Chondrocyte (in vitro differentiated cells): ENCODE data around the gene HTR6. TPM values are rescaled to one million over a fixed set of nuclear protein-coding genes. Genes with fewer than 3 reads are reported as not detected.

Experiments used
- DNase-seq: peaks from one replicate; pipeline ENCODE4 v3.0.0; 2021; ENCODE audit warnings: mixed read lengths, low spot score
- H3K27ac Mint-ChIP-seq: one replicate; pipeline ENCODE4 v1.8.0; 2021; ENCODE audit warnings: mild to moderate bottlenecking, moderate library complexity, mixed read lengths; ENCODE audit not compliant: unreplicated experiment
- H3K27me3 Mint-ChIP-seq: 2 replicates; pipeline ENCODE4 v1.8.0; 2021; ENCODE audit warnings: low read depth, mixed read lengths
- H3K36me3 Mint-ChIP-seq: 2 replicates; pipeline ENCODE4 v1.8.0; 2021; ENCODE audit warnings: low read depth, mixed read lengths
- H3K4me1 Mint-ChIP-seq: 2 replicates; pipeline ENCODE4 v1.8.0; 2021; ENCODE audit warnings: low read depth, mild to moderate bottlenecking, mixed read lengths
- H3K4me3 Mint-ChIP-seq: one replicate; pipeline ENCODE4 v1.8.0; 2021; ENCODE audit warnings: mild to moderate bottlenecking, moderate library complexity, mixed read lengths; ENCODE audit not compliant: unreplicated experiment
- H3K9me3 Mint-ChIP-seq: 2 replicates; pipeline ENCODE4 v1.8.0; 2021; ENCODE audit warnings: low read depth, mixed read lengths
- total RNA-seq: library from RNA; stranded (reverse); gene quantifications from 3 replicates; pipeline ENCODE4 v1.2.1, GENCODE V29; 2021
- TF ChIP-seq, protein P1 (sequence below): fragments of 200-600 bp; sonication (generic); IDR thresholded peaks from 2 replicates; pipeline ENCODE4 v1.5.0; 2021; ENCODE audit warnings: antibody characterized with exemption, mild to moderate bottlenecking, moderate library complexity

Gene HTR6
- total RNA-seq, 1 donor from 2014 or later: not detected

DNA sequence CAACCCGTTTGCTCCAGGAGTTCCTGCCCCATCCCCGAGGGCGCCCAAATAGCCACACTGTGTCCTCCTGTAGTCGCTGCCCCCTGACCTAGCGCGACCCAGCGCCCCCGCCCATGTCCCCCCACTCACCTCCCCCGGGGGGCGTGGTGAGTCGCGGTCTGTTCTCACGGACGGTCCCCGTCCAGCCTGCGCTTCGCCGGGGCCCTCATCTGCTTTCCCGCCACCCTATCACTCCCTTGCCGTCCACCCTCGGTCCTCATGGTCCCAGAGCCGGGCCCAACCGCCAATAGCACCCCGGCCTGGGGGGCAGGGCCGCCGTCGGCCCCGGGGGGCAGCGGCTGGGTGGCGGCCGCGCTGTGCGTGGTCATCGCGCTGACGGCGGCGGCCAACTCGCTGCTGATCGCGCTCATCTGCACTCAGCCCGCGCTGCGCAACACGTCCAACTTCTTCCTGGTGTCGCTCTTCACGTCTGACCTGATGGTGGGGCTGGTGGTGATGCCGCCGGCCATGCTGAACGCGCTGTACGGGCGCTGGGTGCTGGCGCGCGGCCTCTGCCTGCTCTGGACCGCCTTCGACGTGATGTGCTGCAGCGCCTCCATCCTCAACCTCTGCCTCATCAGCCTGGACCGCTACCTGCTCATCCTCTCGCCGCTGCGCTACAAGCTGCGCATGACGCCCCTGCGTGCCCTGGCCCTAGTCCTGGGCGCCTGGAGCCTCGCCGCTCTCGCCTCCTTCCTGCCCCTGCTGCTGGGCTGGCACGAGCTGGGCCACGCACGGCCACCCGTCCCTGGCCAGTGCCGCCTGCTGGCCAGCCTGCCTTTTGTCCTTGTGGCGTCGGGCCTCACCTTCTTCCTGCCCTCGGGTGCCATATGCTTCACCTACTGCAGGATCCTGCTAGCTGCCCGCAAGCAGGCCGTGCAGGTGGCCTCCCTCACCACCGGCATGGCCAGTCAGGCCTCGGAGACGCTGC lies 1.1 kb downstream of the HTR6 start:
- H3K9me3 Mint-ChIP-seq: no peaks in the 10 kb centered on the region
- peaks cover 6% of the 10 kb centered on the region for H3K4me1 Mint-ChIP-seq
- H3K36me3 Mint-ChIP-seq: no peaks in the 10 kb centered on the region
- H3K27me3 Mint-ChIP-seq: peaks cover 49% of the 10 kb centered on the region
- DNase-seq: no peak
- H3K4me3 Mint-ChIP-seq: peak overlapping the region; percentile 55
- TF ChIP-seq, protein P1, sequence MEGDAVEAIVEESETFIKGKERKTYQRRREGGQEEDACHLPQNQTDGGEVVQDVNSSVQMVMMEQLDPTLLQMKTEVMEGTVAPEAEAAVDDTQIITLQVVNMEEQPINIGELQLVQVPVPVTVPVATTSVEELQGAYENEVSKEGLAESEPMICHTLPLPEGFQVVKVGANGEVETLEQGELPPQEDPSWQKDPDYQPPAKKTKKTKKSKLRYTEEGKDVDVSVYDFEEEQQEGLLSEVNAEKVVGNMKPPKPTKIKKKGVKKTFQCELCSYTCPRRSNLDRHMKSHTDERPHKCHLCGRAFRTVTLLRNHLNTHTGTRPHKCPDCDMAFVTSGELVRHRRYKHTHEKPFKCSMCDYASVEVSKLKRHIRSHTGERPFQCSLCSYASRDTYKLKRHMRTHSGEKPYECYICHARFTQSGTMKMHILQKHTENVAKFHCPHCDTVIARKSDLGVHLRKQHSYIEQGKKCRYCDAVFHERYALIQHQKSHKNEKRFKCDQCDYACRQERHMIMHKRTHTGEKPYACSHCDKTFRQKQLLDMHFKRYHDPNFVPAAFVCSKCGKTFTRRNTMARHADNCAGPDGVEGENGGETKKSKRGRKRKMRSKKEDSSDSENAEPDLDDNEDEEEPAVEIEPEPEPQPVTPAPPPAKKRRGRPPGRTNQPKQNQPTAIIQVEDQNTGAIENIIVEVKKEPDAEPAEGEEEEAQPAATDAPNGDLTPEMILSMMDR: no peak
- no peak overlapping the region for H3K27ac Mint-ChIP-seq

DNA sequence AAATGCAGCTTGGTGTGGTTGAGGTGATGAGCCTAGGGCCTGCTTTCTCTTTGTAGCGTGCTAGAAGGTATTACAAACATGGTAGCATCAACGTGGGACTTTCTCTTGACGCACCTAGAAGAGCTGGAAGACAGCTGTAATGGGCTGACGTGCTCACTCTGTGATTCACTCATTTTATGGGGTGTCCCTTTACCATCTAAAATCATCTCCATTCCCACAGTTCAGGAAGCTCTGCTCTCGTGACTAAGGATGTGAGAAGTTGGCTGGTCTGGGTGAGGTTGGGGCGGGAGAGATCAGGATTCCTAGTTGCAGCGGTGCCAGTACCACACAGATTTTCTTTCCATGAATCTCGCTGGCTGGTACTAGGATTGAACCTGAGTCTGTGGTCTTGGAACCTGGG lies 4.2 kb downstream of the HTR6 start:
- Mint-ChIP-seq H3K9me3 (no peaks in the 10 kb centered on the region), H3K4me1 (peaks cover 3% of the 10 kb centered on the region), H3K27ac (no peak overlapping the region), H3K36me3 (no peaks in the 10 kb centered on the region), H3K27me3 (peaks cover 55% of the 10 kb centered on the region), H3K4me3 (no peak overlapping the region)
- no peak for DNase-seq
- TF ChIP-seq, protein P1: no peak

DNA sequence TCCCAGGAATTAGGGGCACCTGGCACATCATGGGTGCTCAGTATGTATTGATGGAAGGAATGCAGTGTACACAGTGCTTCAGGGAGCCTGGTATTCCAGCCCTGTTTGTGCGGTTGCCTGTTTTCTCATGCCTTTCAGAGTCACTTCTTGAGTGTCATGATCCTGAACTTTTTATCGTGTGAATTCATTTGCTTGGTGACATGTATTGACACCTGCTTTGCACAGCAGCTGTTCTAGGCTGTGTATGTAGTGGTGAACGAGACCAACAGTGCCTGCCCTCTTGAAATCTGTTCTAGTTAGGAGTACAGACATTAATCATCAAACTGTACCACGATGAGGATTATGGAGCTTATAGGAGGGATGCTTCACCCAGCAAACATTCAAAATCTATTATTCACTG lies 6.1 kb downstream of the HTR6 start:
- H3K36me3 Mint-ChIP-seq: no peaks in the 10 kb centered on the region
- H3K4me1 Mint-ChIP-seq: peaks cover 3% of the 10 kb centered on the region
- peaks cover 56% of the 10 kb centered on the region for H3K27me3 Mint-ChIP-seq
- no peak overlapping the region for H3K27ac Mint-ChIP-seq
- no peak for DNase-seq
- no peaks in the 10 kb centered on the region for H3K9me3 Mint-ChIP-seq
- TF ChIP-seq, protein P1: no peak
- no peak overlapping the region for H3K4me3 Mint-ChIP-seq

DNA sequence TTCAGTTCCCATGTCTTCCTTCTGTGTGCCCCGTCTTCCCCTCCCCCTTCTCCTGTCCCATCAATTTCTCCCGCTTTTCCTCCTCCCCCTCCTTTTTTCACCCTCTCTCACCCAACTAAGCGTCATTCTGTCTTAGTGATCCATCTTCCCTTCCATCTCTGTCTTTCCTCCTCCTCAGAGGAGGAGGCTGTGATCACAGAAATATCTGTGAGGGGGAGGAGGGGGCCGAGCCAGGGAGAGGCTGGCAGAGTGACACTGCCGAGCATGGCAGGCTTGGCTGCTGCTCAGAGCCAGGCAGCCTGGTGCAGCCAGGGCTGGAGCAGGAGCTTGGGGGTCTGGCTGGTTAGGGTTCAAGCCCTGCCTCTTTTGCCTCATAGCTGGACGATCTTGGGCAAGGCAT lies 7.6 kb downstream of the HTR6 start:
- no peaks in the 10 kb centered on the region for H3K9me3 Mint-ChIP-seq
- H3K4me1 Mint-ChIP-seq: no peaks in the 10 kb centered on the region
- no peaks in the 10 kb centered on the region for H3K36me3 Mint-ChIP-seq
- peaks cover 45% of the 10 kb centered on the region for H3K27me3 Mint-ChIP-seq
- TF ChIP-seq, protein P1: no peak
- H3K4me3 Mint-ChIP-seq: no peak overlapping the region
- no peak for DNase-seq
- no peak overlapping the region for H3K27ac Mint-ChIP-seq

DNA sequence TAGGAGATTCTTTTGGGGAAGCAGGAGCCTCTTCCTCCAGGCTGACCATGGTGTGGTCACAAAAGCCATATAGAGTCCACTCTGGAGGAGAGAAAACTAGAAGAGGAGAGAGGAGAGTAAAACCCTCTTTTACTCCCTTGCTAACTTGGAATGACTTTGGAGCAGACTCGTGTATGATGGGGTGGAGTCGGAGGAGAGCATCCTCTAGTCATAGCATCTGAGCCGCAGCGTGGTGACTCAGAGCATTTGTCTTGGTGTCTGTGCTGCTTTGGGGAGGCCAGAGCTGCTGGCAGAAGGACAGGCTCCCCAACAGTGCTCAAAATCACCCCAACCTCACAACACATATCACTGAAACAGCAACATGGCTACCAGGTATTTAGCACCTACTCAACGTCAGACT lies 11.1 kb downstream of the HTR6 start:
- TF ChIP-seq, protein P1: no peak
- no peak for DNase-seq
- H3K4me1 Mint-ChIP-seq: no peaks in the 10 kb centered on the region
- H3K36me3 Mint-ChIP-seq: no peaks in the 10 kb centered on the region
- peaks cover 27% of the 10 kb centered on the region for H3K27me3 Mint-ChIP-seq
- no peak overlapping the region for H3K4me3 Mint-ChIP-seq
- no peaks in the 10 kb centered on the region for H3K9me3 Mint-ChIP-seq
- H3K27ac Mint-ChIP-seq: no peak overlapping the region
